GM20000 (cell line): ENCODE data around the gene TMEM259.

ENCODE experiments used
- DNase-seq: peaks from one replicate; pipeline ENCODE4 v3.0.0; 2012; ENCODE audit warnings: low spot score
- TF ChIP-seq, protein P1 (sequence below): IDR thresholded peaks from 2 replicates; pipeline ENCODE4 v1.5.1; 2012; ENCODE audit warnings: mild to moderate bottlenecking, control low read depth; ENCODE audit errors: extremely low read depth, missing control alignments

Gene TMEM259

DNA sequence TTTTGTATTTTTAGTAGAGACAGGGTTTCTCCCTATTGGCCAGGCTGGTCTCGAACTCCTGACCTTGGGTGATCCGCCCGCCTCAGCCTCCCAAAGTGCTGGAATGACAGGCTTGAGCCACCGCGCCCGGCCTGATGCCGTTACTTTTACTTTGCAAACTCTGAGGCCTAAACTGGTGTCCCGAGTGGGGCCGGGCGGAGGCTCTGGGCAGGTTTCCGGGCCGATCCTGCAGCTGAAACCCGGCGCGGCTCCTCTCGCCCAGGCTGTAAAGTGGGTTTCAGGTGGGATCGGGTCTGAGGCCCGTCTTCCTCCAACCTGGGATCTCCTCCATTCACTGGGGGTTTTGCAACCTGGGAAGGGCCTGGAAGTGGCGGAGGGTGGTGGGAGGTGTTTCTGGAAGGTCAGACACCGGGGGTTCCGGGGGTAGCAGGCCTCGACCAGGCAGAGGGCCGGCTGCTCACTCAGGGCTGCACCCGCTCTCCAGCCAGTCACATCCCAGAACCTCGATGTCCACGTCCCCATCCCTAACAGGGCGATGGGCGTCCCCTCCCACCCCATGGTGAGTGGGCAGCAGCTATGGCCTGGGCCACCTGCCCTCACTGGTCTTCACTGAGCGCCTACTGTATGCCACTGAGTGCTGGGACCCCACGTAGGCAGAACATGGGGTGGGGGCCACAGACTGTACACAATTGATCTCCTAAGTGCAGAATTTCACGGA lies 58.1 kb downstream of the TMEM259 start:
- TF ChIP-seq, protein P1, sequence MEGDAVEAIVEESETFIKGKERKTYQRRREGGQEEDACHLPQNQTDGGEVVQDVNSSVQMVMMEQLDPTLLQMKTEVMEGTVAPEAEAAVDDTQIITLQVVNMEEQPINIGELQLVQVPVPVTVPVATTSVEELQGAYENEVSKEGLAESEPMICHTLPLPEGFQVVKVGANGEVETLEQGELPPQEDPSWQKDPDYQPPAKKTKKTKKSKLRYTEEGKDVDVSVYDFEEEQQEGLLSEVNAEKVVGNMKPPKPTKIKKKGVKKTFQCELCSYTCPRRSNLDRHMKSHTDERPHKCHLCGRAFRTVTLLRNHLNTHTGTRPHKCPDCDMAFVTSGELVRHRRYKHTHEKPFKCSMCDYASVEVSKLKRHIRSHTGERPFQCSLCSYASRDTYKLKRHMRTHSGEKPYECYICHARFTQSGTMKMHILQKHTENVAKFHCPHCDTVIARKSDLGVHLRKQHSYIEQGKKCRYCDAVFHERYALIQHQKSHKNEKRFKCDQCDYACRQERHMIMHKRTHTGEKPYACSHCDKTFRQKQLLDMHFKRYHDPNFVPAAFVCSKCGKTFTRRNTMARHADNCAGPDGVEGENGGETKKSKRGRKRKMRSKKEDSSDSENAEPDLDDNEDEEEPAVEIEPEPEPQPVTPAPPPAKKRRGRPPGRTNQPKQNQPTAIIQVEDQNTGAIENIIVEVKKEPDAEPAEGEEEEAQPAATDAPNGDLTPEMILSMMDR: no peak
- DNase-seq: no peak

DNA sequence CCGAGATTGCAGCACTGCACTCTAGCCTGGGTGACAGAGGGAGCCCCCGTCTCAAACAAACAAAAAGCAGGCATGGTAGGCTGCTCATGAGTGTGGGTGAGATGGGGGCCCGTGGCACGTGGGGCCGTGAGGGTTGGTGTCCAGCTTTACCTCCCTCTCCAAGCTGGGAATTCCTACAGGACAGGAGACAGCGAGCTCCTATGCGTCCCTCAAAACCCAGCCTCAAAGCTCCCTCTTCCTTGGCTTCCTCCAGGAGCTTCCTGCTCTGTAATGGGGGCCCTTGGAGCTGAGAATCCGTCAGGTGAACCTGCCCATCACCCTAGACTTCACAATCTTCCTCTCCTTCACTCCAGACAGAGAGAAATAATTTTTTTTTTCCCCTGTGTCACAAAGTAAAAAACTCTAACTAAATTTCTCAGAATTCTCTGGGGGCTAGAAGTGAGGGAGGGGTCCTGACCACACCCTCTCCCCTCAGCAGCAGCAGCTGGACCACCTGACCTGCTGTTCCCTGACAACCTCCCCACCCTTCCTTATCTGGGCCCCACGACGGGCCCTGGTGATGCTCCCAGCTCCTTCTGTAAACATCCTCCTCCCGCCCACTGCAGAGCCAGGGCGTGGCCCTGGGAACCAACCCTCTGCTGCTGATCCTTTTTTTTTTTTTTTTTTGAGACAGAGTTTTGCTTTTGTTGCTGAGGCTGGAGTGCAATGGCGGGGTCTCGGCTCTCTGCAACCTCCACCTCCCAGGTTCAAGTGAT lies 58.9 kb downstream of the TMEM259 start:
- no peak for DNase-seq
- TF ChIP-seq, protein P1: no peak

DNA sequence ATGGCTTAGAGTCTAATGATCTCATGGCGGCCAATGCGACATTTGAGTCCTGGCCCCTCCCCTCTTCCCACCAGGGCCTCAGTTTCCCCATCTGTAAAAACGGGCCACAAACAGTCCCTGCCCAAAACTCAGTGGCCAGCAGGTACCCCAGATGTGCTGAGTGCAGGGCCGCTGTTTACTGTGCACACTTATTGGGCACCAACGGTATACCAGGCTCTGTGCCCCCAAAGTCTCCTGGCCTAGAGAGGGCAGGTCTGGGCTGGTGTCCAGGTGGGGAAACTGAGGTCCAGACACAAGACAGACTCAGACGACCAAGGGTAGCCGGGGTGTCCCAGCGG lies 60.4 kb downstream of the TMEM259 start:
- DNase-seq: no peak
- TF ChIP-seq, protein P1: no peak

DNA sequence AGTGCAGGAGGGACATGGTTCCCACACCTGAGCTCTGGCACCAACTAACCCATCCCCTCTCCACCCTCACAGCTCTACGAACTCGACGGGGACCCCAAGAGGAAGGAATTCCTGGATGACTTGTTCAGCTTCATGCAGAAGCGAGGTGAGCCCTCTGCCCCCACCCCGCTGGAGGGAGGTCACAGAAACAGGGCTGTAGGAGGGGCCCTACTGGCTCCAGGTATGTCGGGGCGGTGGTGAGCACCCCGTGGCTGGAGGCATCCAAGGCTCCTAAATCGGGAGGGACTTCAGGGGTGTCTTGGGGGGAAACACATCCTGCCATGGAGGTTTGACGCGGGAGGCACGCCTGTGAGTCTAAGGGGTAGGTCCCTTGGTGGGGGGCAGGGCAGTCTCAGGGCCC lies 60.9 kb downstream of the TMEM259 start:
- no peak for DNase-seq

More for the DNA sequence above, 60.9 kb downstream of the TMEM259 start:
- TF ChIP-seq, protein P1: no peak
